GM19025 (cell line): ENCODE results near the gene GRN.

Source experiments
- ATAC-seq: cut with Tn5 transposase; IDR thresholded peaks from one replicate; pipeline ENCODE4 v1.9.1; 2021; ENCODE audit warnings: mild to moderate bottlenecking, low read depth, moderate library complexity; ENCODE audit not compliant: unreplicated experiment

GRN gene

DNA sequence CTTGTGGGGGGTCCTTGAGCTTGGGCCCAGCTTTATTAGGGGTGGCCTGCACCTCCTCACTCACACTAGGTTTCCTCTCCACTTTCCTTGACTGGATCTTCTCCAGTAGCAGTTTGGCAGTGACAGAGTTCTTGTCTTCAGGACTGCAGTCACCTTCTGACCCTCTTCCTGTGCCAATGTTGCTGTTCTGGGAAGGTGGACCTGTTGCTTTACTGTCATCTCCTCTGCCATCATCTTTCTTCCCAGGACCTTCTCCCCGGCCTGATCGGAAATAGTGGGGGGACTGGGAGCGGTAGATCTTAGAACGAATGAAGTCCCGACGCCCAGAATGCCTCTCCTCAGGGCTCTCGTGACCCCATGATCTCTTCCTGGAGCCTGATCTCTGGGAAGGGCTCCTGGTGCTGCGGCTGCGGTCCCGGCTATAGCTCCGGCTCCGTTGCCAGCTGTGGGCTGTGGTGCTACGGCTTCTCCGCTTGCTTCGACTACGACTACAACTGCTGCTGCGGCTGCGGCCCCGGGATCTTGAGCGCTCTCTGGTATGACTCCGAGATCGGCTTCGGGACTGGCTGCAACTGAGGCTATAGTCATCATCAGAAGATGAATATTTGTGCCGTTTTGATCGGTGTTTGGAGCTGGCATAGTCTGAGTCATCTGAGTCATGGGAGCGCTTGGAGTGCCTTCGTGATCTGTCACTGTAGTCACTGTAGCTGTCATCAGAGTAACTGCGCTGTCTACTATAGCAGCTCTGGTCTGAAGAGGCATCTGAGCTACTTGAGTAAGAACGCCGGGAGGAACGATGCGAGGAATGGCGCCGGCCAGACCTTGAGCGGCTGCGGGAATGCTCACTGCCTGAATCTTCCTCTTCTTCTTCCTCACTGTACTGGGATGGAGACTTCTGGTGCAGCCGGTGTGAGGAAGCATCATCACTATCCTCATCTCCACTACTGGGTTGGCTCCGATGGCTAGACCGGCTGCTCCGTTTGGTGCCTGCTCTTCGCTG, 53.9 kb downstream of the GRN start:
- ATAC-seq = no peak

DNA sequence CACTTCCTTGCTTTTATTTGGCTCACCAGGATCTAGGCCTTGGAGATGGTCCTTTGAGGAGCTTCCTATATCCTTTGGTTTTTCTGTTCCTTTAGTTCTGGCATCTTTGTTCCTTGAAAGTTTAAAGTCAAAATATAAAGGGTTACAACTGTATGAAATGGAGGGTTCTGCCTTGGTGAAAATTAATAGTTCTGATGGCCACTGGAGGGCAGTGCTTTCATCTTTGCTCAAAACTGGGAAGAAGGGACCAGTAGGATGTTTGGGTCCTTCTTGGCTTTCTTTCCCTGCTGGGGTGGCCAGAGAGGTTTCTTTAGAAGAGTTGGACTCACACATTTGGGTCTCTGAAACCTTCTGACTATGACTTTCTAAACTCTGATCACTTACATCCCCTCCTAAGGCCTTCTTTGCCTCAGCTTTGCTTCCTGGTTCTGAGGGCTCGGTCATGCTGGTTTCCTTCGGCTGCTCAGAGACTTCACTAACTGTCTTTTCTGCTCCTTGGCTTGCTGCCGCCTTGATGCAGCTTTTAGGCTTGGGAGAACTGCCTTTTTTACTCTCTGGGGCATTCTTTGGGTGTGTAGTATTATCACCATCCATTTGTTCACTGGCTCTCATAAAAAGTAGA, 55.2 kb downstream of the GRN start:
- ATAC-seq = no peak
